HepG2 (cell line): ENCODE results near the gene DNAJA3. TPM values are rescaled to one million over a fixed set of nuclear protein-coding genes. Genes with fewer than 3 reads are reported as not detected.

Experiments
- ATAC-seq: fragments of 200-7000 bp; cut with Tn5 transposase; 3 replicates; pipeline ENCODE4 v1.9.1; 2020; ENCODE audit warnings: mild to moderate bottlenecking, moderate library complexity
- BruUV-seq: library from RNA; stranded (reverse); fragments of 400-500 nt; replicated peaks from 2 replicates; lab custom pipeline; 2021; lab: Mats Ljungman, UMichigan
- CTCF ChIA-PET: fragments of 300-600 bp; formaldehyde crosslinking; extraction: SDS; loops from one replicate; lab custom pipeline; 2021; ENCODE audit warnings: low total read pairs, inconsistent platforms, low intra/inter-chr PET ratio; lab: Yijun Ruan, JAX
- POLR2A ChIA-PET: fragments of 350-600 bp; sonication (Branson Sonifier 250); formaldehyde crosslinking; loops from one replicate; lab custom pipeline; 2020; ENCODE audit warnings: antibody characterized with exemption, inconsistent platforms; lab: Yijun Ruan, JAX
- DNase-seq: peaks from one replicate; pipeline ENCODE4 v3.0.0-alpha.2; 2015; ENCODE audit warnings: low spot score
- FAIRE-seq: peaks from 3 replicates; lab custom pipeline; 2011; peaks lifted over from hg19 to GRCh38; lab: Jason Lieb, UNC
- H2AFZ ChIP-seq: one replicate; pipeline ENCODE4 v1.6.1; 2011; ENCODE audit warnings: low read length, inconsistent platforms
- H3K27ac ChIP-seq: fragments of 300-600 bp; 3 replicates; pipeline ENCODE4 v1.8.0; 2011; ENCODE audit warnings: mixed run types, mild to moderate bottlenecking, mixed read lengths, low read length, inconsistent platforms; ENCODE audit not compliant: insufficient read depth; ENCODE audit errors: extremely low read length
- H3K27me3 ChIP-seq, 2 experiments: fragments of 200-600 bp in 1 of 2; 2 replicates in 1 of 2; 3 replicates in 1 of 2; pipeline versions ENCODE4 v1.6.0 to v1.8.0; 2011; ENCODE audit warnings: low read length in 2 of 2, mild to moderate bottlenecking in 2 of 2, moderate library complexity in 2 of 2, inconsistent platforms in 1 of 2; ENCODE audit not compliant: insufficient read depth in 2 of 2, control insufficient read depth in 1 of 2
- H3K36me3 ChIP-seq, 2 experiments: fragments of 200-600 bp in 1 of 2; replicated peaks in 1 of 2; 2 replicates in 1 of 2; 3 replicates in 1 of 2; pipeline versions ENCODE4 v1.5.1 to v1.8.0; 2011; ENCODE audit warnings: low read length in 2 of 2, inconsistent platforms in 1 of 2; ENCODE audit not compliant: insufficient read depth in 2 of 2, control insufficient read depth in 1 of 2
- H3K4me1 ChIP-seq: 2 replicates; pipeline ENCODE4 v1.5.1; 2012; ENCODE audit warnings: low read length, inconsistent platforms; ENCODE audit not compliant: insufficient read depth
- H3K4me2 ChIP-seq: 2 replicates; pipeline ENCODE4 v1.6.0; 2011; ENCODE audit warnings: low read depth, low read length, inconsistent platforms
- H3K4me3 ChIP-seq, 3 experiments: fragments of 200-600 bp in 1 of 3; sonication (generic), shearing (Covaris generic) in 1 of 3; replicated peaks in 1 of 3; 2 replicates each; pipeline ENCODE4 v1.5.1; 2011 to 2016; ENCODE audit warnings: low read length in 3 of 3, inconsistent platforms in 2 of 3, low read depth in 2 of 3, mild to moderate bottlenecking in 2 of 3, control low read depth in 1 of 3, mixed read lengths in 1 of 3; ENCODE audit not compliant: insufficient read depth in 1 of 3
- H3K79me2 ChIP-seq: one replicate; pipeline ENCODE4 v1.6.1; 2011; ENCODE audit warnings: low read length, inconsistent platforms; ENCODE audit not compliant: insufficient read depth
- H3K9ac ChIP-seq: 2 replicates; pipeline ENCODE4 v1.6.0; 2011; ENCODE audit warnings: mild to moderate bottlenecking, low read depth, low read length, inconsistent platforms; ENCODE audit not compliant: insufficient read depth
- H3K9me3 ChIP-seq: 2 replicates; pipeline ENCODE4 v1.5.1; 2012; ENCODE audit warnings: mild to moderate bottlenecking, low read length
- H4K20me1 ChIP-seq: 2 replicates; pipeline ENCODE4 v1.6.0; 2011; ENCODE audit warnings: inconsistent platforms, mild to moderate bottlenecking, low read length, moderate library complexity; ENCODE audit not compliant: insufficient read depth
- ATF3 ChIP-seq: sonication (generic); formaldehyde crosslinking; IDR thresholded peaks from 2 replicates; pipeline ENCODE4 v1.4.0; 2020; ENCODE audit warnings: missing genetic modification reagents
- CBFB ChIP-seq: sonication (generic); formaldehyde crosslinking; IDR thresholded peaks from 2 replicates; pipeline ENCODE4 v1.4.0; 2020; ENCODE audit warnings: missing genetic modification reagents
- FOXA3 ChIP-seq: IDR thresholded peaks from 2 replicates; pipeline ENCODE4 v1.6.1; 2016; ENCODE audit warnings: missing genetic modification reagents, missing compliant biosample characterization
- SATB2 ChIP-seq: sonication (generic); formaldehyde crosslinking; IDR thresholded peaks from 2 replicates; pipeline ENCODE4 v1.5.0; 2020; ENCODE audit warnings: missing genetic modification reagents
- SMAD3 ChIP-seq: sonication (generic); formaldehyde crosslinking; IDR thresholded peaks from 2 replicates; pipeline ENCODE4 v1.4.0; 2020; ENCODE audit warnings: missing genetic modification reagents
- STAG1 ChIP-seq: sonication (generic); formaldehyde crosslinking; IDR thresholded peaks from 2 replicates; pipeline ENCODE4 v1.4.0; 2020; ENCODE audit warnings: missing genetic modification reagents
- XRCC5 ChIP-seq: fragments of 200-400 bp; formaldehyde crosslinking; optimal IDR thresholded peaks from 2 replicates; pipeline ENCODE3; 2017; ENCODE audit warnings: mild to moderate bottlenecking, low read length
- ZFY ChIP-seq: sonication (generic); formaldehyde crosslinking; IDR thresholded peaks from 2 replicates; pipeline ENCODE4 v1.4.0; 2020; ENCODE audit warnings: missing genetic modification reagents
- ZNF138 ChIP-seq: sonication (generic); formaldehyde crosslinking; IDR thresholded peaks from 2 replicates; pipeline ENCODE4 v1.5.0; 2020; ENCODE audit warnings: mild to moderate bottlenecking, low read depth, missing genetic modification reagents
- ZNF746 ChIP-seq: sonication (generic); formaldehyde crosslinking; IDR thresholded peaks from 2 replicates; pipeline ENCODE4 v1.8.0; 2022; ENCODE audit warnings: mild to moderate bottlenecking, missing genetic modification reagents
- WGBS: methylation state at CpG from one replicate; pipeline ENCODE4 v1.1.6; 2017; ENCODE audit warnings: low lambda C conversion rate; 5-methylcytosine and 5-hydroxymethylcytosine counted together
- in situ Hi-C: cut with HindIII; loops from 2 replicates; pipeline ENCODE4 v1.10.0; 2017; ENCODE audit warnings: low pct_unique_long_range_greater_than_20kb; ENCODE audit not compliant: extremely low pct_ligation_motif_present
- intact Hi-C: fragments of 100-400 bp; cut with micrococcal nuclease; formaldehyde crosslinking; loops from one replicate; pipeline ENCODE4 v1.10.0; 2022; ENCODE audit not compliant: unreplicated experiment
- polyA plus RNA-seq, 8 experiments: library from polyadenylated mRNA; depleted of rRNA in 3 of 8; stranded (reverse) in 7 of 8; unstranded in 1 of 8; fragments of >200 nt; fragmentation: Illumina TruSeq in 4 of 8; extraction: Trizol in 4 of 8; gene quantifications; 2 replicates each; pipeline versions ENCODE4 v1.2.1 to v1.2.3, GENCODE V29; 2011 to 2016; ENCODE audit warnings: low read depth in 4 of 8, missing spikeins in 1 of 8, mixed read lengths in 1 of 8; ENCODE audit not compliant: insufficient read depth in 1 of 8
- total RNA-seq, 5 experiments: library from RNA; depleted of rRNA; stranded (reverse); fragments of >200 nt; fragmentation: Illumina TruSeq; extraction: Trizol; gene quantifications; 2 replicates each; pipeline ENCODE4 v1.2.3, GENCODE V29; 2016; ENCODE audit warnings: low read depth in 1 of 5
- TF ChIP-seq, protein P1 (sequence below), 2 experiments: sonication (generic) in 1 of 2; formaldehyde crosslinking in 1 of 2; IDR thresholded peaks; 2 replicates each; pipeline versions ENCODE4 v1.4.0 to v1.6.1; 2018 to 2020; ENCODE audit warnings: missing genetic modification reagents in 2 of 2, borderline replicate concordance in 1 of 2, low read depth in 1 of 2, mild to moderate bottlenecking in 1 of 2, missing biosample characterization in 1 of 2
- TF ChIP-seq, protein P2 (sequence below): sonication (generic); formaldehyde crosslinking; IDR thresholded peaks from 2 replicates; pipeline ENCODE4 v1.4.0; 2020; ENCODE audit warnings: missing genetic modification reagents, borderline replicate concordance
- TF ChIP-seq, protein P3 (sequence below): sonication (generic); formaldehyde crosslinking; IDR thresholded peaks from 2 replicates; pipeline ENCODE4 v1.4.0; 2020; ENCODE audit warnings: mild to moderate bottlenecking, missing genetic modification reagents

DNAJA3 gene
- total and polyA plus RNA-seq, 2 of the 13 experiments (the other 11 are each of a cell fraction or from before 2014, with no cell fraction given) = 77.0 to 83.3 TPM

DNA sequence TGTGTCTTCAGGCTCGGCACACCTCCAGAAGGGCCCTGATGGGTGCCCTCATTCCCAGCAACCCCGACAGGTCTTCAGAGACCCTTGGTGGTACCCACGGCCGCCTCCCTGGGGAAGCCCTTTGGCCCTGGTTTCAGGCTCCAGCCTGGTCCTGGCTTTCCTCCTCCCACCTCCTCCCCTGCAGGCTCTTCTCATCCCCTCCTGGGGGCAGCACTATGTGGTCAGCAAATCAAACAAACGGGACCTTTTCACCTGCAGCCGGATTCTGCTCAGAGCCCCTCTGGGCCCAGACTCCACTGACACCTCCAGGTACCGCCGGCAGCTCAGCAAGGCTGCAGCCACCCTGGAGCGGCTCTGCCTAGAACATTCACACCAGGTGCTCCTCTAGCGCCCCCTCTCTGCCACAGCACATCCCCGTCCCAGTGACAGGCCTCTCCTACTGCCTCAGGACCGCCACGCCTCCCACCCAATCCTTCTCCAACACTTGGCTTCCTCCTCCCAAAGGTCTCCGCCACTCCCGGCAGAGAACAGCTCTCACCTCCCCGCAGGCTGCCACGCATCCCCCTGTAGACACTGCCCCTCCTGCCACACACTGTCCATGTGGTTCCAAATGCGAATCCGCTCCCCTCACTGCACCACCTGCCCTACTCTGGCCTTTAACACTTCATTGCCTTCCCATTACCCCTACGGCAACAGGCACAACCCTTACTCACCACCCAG lies 21.3 kb upstream of the DNAJA3 start (continued):
- TF ChIP-seq ZFY (CRISPR knock-in tag) (peak; percentile 22; the same call in 1 of the 2 replicates), STAG1 (CRISPR knock-in tag) (peak; percentile 58), CBFB (CRISPR knock-in tag) (0 out of 2 replicates have a peak, but pooled peaks have one; percentile 57), XRCC5 (peak; percentile 50)
- TF ChIP-seq, protein P1, sequence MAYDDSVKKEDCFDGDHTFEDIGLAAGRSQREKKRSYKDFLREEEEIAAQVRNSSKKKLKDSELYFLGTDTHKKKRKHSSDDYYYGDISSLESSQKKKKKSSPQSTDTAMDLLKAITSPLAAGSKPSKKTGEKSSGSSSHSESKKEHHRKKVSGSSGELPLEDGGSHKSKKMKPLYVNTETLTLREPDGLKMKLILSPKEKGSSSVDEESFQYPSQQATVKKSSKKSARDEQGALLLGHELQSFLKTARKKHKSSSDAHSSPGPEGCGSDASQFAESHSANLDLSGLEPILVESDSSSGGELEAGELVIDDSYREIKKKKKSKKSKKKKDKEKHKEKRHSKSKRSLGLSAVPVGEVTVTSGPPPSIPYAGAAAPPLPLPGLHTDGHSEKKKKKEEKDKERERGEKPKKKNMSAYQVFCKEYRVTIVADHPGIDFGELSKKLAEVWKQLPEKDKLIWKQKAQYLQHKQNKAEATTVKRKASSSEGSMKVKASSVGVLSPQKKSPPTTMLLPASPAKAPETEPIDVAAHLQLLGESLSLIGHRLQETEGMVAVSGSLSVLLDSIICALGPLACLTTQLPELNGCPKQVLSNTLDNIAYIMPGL (CRISPR knock-in tag; IDR thresholded peaks at IDR 0.05; ENCODE audit: borderline replicate concordance in 1 of 2, low read depth in 1 of 2) = peak in 1 of 2 experiments; percentile 24; a peak in 1 of 4 replicates

DNA sequence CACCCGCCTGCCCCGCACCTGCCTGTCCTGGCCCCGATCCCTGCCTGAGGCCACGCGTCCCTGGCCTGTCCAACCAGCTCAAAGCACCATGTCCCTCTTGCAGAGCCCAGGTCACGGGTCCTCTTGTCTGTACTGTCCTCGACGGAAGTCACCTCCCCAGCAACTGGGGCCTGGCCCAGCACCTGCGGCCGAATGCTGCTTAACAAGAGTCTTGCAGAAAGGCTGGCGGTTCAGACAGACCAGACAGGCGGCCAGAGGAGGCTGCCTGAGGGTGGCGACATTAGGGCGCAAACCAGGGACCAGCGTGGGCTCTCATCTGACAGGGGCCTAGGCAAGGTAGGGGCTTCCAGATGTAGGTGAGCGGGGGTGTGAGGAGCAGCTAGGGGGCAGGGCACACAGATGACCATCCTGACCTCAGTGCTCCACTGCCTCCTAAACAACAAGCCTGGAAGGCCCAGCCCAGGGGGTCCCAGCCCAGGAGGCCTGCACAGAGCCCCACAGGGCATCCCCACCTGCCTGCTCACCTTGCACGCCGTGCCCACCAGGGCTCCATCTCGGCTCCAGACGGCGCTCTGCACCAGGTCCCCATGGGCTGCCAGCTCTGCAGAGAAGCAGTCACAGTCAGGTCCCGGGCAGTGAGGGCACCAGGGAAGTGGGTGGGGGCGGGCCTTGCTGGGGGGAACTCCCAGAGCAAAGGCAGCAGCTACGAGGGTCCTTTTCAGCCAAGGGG lies 20.5 kb upstream of the DNAJA3 start:
- DNase-seq (no peak), ATAC-seq (no peak), FAIRE-seq (no peak)
- Histone ChIP-seq H3K9ac (no peak overlapping the region), H3K36me3 (peaks cover 1 to 26% of the 10 kb centered on the region in 2 experiments; a peak in 4 of 5 replicates), H3K27me3 (no peaks in the 10 kb centered on the region), H3K9me3 (no peaks in the 10 kb centered on the region), H3K27ac (no peak overlapping the region), H2AFZ (no peak overlapping the region), H3K79me2 (no peaks in the 10 kb centered on the region), H4K20me1 (no peaks in the 10 kb centered on the region), H3K4me3 (no peak overlapping the region), H3K4me2 (no peak overlapping the region), H3K4me1 (peaks cover 17% of the 10 kb centered on the region)
- intact Hi-C loops = no loop called here
- ChIA-PET POLR2A (no interaction called here), CTCF (interaction anchor here (0.6 to 4.8 kb wide), 2 partner anchors 45 to 180 kb away, joined by 3 to 92 read pairs; no protein-coding TSS in a partner anchor)
- WGBS = 95% methylated on average over 18 of the region's 24 CpGs
- in situ Hi-C loops = no loop called here
- BruUV-seq = no TSS peak
- no peak for TF ChIP-seq ZNF138
- TF ChIP-seq FOXA3 (CRISPR knock-in tag) = no peak
- TF ChIP-seq SATB2 (CRISPR knock-in tag) = no peak
- no peak for TF ChIP-seq ATF3 (CRISPR knock-in tag)
- TF ChIP-seq, protein P2, sequence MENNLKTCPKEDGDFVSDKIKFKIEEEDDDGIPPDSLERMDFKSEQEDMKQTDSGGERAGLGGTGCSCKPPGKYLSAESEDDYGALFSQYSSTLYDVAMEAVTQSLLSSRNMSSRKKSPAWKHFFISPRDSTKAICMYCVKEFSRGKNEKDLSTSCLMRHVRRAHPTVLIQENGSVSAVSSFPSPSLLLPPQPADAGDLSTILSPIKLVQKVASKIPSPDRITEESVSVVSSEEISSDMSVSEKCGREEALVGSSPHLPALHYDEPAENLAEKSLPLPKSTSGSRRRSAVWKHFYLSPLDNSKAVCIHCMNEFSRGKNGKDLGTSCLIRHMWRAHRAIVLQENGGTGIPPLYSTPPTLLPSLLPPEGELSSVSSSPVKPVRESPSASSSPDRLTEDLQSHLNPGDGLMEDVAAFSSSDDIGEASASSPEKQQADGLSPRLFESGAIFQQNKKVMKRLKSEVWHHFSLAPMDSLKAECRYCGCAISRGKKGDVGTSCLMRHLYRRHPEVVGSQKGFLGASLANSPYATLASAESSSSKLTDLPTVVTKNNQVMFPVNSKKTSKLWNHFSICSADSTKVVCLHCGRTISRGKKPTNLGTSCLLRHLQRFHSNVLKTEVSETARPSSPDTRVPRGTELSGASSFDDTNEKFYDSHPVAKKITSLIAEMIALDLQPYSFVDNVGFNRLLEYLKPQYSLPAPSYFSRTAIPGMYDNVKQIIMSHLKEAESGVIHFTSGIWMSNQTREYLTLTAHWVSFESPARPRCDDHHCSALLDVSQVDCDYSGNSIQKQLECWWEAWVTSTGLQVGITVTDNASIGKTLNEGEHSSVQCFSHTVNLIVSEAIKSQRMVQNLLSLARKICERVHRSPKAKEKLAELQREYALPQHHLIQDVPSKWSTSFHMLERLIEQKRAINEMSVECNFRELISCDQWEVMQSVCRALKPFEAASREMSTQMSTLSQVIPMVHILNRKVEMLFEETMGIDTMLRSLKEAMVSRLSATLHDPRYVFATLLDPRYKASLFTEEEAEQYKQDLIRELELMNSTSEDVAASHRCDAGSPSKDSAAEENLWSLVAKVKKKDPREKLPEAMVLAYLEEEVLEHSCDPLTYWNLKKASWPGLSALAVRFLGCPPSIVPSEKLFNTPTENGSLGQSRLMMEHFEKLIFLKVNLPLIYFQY (CRISPR knock-in tag) = no peak
- TF ChIP-seq, protein P3, sequence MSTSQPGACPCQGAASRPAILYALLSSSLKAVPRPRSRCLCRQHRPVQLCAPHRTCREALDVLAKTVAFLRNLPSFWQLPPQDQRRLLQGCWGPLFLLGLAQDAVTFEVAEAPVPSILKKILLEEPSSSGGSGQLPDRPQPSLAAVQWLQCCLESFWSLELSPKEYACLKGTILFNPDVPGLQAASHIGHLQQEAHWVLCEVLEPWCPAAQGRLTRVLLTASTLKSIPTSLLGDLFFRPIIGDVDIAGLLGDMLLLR (CRISPR knock-in tag) = no peak
- no peak for TF ChIP-seq ZNF746
- no peak for TF ChIP-seq SMAD3 (CRISPR knock-in tag)
